HG03025 (cell line): ENCODE data around the gene ENOSF1.
"Not testable (repeated sequence)": the region's sequence is repeated elsewhere in the genome, so short reads cannot be mapped to it uniquely, and the experiment has no call there.

Experiments used
- ATAC-seq: cut with Tn5 transposase; IDR thresholded peaks from one replicate; pipeline ENCODE4 v1.9.1; 2021; ENCODE audit warnings: mild to moderate bottlenecking, moderate library complexity; ENCODE audit not compliant: unreplicated experiment, low FRiP score

ENOSF1 gene

GRCh38 chr18:708096-708495 is 4.3 kb downstream of the ENOSF1 start:
- ATAC-seq, result no peak

- ATAC-seq, result no peak
Measured at GRCh38 chr18:706405-706804, 6.0 kb downstream of the ENOSF1 start.

DNA sequence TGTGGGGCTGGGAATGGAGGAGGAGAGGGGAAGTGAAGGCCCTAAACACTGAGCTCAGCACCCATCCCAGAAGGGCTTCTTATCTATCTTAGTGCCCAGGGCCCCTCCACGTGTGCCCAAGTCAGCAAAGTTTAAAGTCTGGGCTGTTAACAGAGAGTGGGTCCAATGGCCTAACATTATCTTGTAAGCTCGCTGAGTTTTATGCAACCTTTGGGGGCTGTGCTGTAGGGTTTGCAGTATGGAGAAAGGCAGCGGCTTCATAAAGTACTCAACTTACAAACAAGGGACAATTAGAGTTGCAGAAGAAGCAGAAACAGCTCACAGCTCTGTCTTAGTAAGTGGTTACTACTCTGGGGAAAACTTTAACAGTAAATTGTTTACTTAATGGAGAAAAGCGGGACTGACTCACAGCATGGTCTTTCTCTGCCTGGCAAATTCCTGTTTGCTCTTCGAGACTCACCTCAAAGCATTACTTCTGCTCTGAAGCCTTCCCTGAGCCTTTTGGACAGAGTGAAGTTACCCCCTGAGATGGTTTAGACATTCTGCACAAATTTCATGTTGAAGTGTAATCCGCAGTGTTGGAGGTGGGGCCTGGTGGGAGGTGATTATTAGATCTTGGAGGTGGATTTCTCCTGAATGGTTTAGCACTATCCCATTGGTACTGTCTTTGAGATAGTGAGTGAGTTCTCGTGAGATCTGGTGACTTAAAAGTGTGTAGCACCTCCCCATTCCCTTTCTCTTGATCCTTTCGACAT is 9.0 kb downstream of the ENOSF1 start:
- ATAC-seq, result no peak

GRCh38 chr18:697800-698199 is 14.6 kb downstream of the ENOSF1 start:
- no peak for ATAC-seq

DNA sequence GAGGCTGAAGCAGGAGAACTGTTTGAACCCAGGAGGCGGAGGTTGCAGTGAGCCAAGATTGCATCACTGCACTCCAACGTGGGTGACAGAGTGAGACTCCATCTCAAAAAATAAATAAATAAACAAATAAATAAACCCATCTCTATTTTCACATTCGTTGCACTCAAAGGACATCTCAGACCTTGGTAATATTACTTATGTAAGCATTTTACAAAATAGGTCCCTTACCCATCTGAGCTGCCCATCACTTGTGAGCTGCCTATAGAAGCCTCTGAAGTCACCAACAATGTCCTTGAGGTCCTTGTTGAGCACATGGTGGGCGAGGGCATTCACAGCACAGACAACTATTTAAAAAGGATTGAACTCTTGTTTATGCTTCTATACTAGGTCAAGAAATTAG is 15.4 kb downstream of the ENOSF1 start:
- ATAC-seq, result no peak

- ATAC-seq, result no peak
Measured at GRCh38 chr18:693466-694187, 18.8 kb downstream of the ENOSF1 start.

DNA sequence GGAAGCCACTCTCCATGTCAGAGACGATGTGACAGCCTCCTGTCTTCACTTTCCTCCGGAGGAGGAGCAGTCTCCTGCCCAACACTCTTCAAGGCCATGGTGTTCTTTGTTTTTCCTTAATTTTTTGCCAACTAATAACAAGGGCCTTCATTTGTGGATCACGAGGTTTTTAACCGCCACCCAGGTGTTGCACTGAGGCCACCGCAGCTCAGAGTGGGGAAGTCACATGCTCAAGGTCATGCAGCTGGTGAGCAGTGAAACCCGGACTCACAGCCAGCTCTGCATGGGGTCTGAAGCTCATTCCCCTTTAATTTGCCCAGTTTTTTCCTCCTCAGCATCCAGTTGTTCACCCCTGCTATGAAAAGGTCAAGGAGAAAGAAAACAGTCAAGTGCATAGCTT is 19.6 kb downstream of the ENOSF1 start:
- no peak for ATAC-seq

DNA sequence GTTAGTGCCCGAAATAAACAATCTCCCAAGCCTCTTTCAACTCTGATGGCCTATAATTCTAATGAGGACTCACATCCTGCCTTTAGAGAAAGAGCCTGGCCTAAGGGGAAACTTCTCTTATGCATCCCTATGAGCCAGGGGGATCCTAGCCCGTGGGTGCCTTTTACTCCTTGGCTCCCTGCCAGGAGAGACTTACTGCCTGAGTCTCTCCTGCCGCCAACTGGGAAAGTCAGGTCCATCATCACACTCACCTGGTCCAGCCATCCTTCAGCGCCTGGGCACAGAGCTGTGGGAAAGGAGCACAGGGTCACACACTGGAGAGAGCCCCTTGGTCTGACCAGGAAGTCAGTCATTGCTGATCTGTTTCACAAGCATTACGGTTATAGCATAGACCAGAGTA is 24.1 kb downstream of the ENOSF1 start:
- no peak for ATAC-seq

DNA sequence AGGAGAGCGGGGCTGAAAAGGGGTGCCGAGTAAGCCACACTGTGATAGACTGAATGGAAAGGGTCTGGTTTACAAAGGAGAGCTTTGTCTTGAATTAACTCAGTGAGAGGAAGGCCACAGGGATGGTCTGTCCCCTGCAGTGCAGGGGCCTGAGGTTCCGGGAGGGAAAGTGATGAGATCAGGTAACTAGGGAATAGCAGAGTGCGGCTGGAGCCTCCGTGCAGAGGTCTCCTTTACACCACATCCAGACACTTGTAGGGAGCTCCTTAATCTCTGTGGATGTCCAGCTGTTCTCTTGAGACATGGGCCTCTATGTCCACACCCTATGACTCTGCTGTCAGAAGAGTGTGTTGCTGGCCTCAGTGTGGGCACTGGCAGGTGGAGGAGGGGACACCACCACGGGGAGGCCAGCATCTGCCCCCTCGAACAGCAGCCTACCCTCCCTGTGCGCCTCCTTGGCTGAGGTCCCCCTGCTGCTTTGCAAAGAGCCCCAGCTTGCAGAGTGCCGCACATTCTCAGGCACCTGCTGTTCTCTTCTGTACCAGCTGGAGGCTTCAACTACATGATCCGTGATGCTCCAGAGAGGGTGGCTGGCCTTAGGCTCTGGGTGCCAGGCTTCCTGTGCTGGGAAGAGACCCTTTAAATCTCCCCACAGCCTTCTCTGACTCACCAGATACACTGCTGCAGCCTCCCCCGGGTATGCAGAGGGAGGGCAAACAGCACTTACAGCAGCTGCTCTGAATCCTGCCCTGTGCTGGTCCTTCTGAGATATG is 25.9 kb downstream of the ENOSF1 start:
- no peak for ATAC-seq

- no peak for ATAC-seq
Measured at GRCh38 chr18:685438-685837, 27.0 kb downstream of the ENOSF1 start.

DNA sequence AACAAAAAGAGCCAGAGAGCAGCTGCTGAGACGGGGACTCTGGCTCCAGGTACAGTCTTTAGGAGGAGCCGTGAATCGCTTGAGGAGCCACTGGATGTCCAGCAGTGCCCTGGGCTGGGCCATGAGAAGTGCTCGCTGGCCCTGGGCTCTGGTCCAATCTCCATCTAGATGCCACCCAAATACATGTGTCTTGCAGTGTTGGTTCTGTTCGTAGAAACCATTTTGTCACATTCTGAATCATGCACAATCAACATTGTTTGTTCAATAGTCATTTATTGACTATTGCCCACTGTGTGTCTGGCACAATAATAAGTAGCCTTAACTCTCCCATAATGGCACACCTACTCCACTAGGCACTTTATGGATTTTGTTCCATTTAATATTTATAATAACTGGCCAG is 28.9 kb downstream of the ENOSF1 start:
- ATAC-seq, result no peak

- ATAC-seq, result no peak
Measured at GRCh38 chr18:682833-683232, 29.6 kb downstream of the ENOSF1 start.

- not testable (repeated sequence) for ATAC-seq
Measured at GRCh38 chr18:682416-682815, 30.0 kb downstream of the ENOSF1 start.

- ATAC-seq, result no peak
Measured at GRCh38 chr18:681985-682384, 30.4 kb downstream of the ENOSF1 start.

DNA sequence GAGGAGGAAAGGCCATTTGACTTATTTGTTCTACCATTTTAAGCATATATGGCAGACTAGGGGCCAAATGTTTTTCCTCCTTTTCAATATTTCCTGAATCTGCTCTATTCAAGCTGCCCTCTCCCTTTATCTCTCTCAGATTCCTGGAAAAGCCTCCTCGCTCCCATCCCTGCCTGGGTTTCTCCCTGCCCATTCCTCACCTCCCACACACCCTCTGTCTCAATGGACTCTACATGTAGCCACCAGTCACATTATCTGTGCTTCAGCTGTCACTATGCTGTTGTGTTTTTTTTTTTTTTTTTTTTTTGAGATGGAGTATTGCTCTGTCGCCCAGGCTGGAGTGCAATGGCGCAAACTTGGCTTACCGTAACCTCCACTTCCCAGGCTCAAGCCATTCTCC is 32.0 kb downstream of the ENOSF1 start:
- ATAC-seq, result no peak

GRCh38 chr18:679516-679915 is 32.9 kb downstream of the ENOSF1 start:
- ATAC-seq, result no peak

GRCh38 chr18:678482-679182 is 33.8 kb downstream of the ENOSF1 start:
- no peak for ATAC-seq

DNA sequence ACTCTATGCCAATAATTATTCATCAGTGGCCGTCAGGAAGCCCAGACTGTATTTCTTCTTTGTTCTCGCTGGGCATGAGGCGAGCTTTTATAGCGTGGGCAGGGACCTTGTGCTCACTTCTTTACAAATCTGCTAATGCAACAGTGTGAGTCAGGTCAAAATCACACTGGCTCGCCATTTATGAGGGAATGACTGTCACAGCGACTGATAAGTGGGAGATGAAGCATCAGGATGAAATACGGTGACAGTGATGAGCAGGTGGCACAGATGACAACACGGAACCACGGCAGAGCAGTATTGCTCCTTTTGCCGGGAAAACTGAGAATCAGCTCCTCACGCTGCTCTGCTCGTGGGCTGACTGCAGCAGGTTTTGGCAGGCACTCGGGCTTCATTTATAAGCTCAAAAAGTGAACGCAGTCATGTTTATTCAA is 34.5 kb downstream of the ENOSF1 start:
- ATAC-seq, result no peak

- no peak for ATAC-seq
Measured at GRCh38 chr18:677145-677544, 35.3 kb downstream of the ENOSF1 start.

DNA sequence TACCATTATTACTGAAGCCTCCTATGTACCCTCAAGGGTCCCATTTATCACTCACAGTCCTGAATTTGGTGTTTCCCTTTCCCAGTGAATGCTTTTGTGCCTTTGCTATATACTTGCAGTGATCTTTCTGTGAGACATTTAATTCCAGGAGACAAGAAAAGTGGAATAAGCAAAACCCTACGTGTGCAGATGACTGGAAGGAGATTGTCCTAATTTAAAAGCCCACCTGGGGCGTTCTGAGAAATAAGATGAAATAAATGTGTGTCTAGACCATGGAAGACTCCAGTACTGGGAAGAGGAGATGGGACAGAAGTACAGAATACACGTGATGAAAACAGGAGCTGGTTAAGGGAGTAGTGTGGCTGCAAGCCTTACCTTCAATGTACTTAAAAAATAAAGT is 35.7 kb downstream of the ENOSF1 start:
- no peak for ATAC-seq

DNA sequence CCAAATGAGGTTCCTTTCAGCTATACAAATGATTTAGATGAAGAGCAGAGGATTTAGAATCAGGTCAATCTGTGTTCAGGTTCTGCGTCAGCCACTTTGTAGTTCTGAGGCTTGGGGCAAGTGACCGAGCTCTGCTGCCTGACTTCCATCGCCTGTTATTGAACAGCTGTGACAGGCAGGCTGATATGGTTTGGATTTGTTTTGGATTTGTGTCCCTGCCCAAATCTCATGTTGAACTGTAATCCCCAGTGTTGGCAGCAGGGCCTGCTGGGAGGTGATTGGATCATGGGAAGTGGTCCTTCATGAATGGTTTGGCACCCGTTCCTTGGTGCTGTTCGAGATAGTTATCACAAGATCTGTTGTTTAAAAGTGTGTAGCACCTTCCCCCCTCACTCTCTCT is 36.4 kb downstream of the ENOSF1 start:
- ATAC-seq, result no peak
